ENCODE data around the gene FCRLA.

GRCh38 chr1:161733526-161733925 is 26.5 kb downstream of the FCRLA start:
- TF ChIP-seq SMC3 (IDR thresholded peaks at IDR 0.05), result no peak
- no peak for TF ChIP-seq MAFK (IDR thresholded peaks at IDR 0.05; ENCODE audit: partially characterized antibody)
- TF ChIP-seq JUN (IDR thresholded peaks at IDR 0.05), result no peak
- TF ChIP-seq MYC (IDR thresholded peaks at IDR 0.05; ENCODE audit: borderline replicate concordance, low read length), result no peak

All from A549 (cell line).